Pancreas (tissue), 10 donors: ENCODE measurements around the gene DPPA5. TPM values are rescaled to one million over a fixed set of nuclear protein-coding genes. Genes with fewer than 3 reads are reported as not detected.

ENCODE experiments used
- ATAC-seq, 4 donors: fragments of 200-7000 bp; cut with Tn5 transposase; one replicate each; pipeline versions ENCODE4 v1.8.0 to v1.9.1; 2020; ENCODE audit warnings: mild to moderate bottlenecking in 4 of 4, moderate library complexity in 4 of 4
- DNase-seq, 6 donors: peaks; one replicate each; pipeline ENCODE4 v3.0.0-alpha.2; 2020
- FAIRE-seq: peaks from 2 replicates; lab custom pipeline; 2012; peaks lifted over from hg19 to GRCh38; lab: Jason Lieb, UNC
- H3K27ac ChIP-seq, 4 donors: fragments of 200-600 bp; sonication (generic); 1 replicate in 3 of 4; 2 replicates in 1 of 4; pipeline versions ENCODE4 v1.5.0 to v1.8.0; 2020
- H3K27me3 ChIP-seq, 4 donors: fragments of 200-600 bp; one replicate each; pipeline ENCODE4 v1.8.0; 2021
- H3K36me3 ChIP-seq, 3 donors: fragments of 200-600 bp; sonication (generic) in 1 of 3; one replicate each; pipeline versions ENCODE4 v1.5.0 to v1.8.0; 2020 to 2021
- H3K4me1 ChIP-seq, 3 donors: fragments of 200-600 bp; one replicate each; pipeline ENCODE4 v1.8.0; 2021
- H3K4me3 ChIP-seq, 4 donors: fragments of 200-600 bp; sonication (generic) in 2 of 4; one replicate each; pipeline versions ENCODE4 v1.5.0 to v1.8.0; 2020 to 2021
- H3K9me3 ChIP-seq, 4 donors: fragments of 200-600 bp; one replicate each; pipeline ENCODE4 v1.8.0; 2021
- WGBS, 2 donors: extraction: QIAGEN DNeasy Blood & Tissue Kit; methylation state at CpG; one replicate each; pipeline ENCODE4 v1.1.7; 2013; 5-methylcytosine and 5-hydroxymethylcytosine counted together
- intact Hi-C, 3 donors: fragments of 100-400 bp; cut with DNase I; formaldehyde crosslinking; loops; one replicate each; pipeline versions ENCODE4 v1.11.1 to v1.14.2; 2022
- polyA plus RNA-seq, 2 donors: library from polyadenylated mRNA; stranded (reverse); fragments of 200-250 nt; gene quantifications; one replicate each; pipeline ENCODE4 v1.2.3, GENCODE V29; 2013
- total RNA-seq, 6 donors: library from RNA; stranded (reverse); fragmentation: NEBNext Ultra II Directional in 4 of 6; extraction: Animal tissue kit (Norgen Biotek cat#: 25700) in 4 of 6; gene quantifications; one replicate each; pipeline versions ENCODE4 v1.2.1 to v1.2.4, GENCODE V29; 2021 to 2023
- TF ChIP-seq, protein P1 (sequence below), 4 donors: fragments of 200-600 bp; sonication (generic) in 3 of 4; IDR thresholded peaks; one replicate each; pipeline versions ENCODE4 v1.5.0 to v1.8.0; 2021; ENCODE audit warnings: antibody characterized with exemption in 4 of 4
- donor health status: healthy with polysubstance abuse.
- donor health status: DM: no; HTN: no; CAD: no; lungs with moderate emphysema.
- donor health status: DM: no; HTN: no; CAD: no.
- donor health status: control.
- donor health status: control.
- donor health status: Bipolar disorder and iron deficiency.
- donor health status: DM: yes; HTN: yes; CAD: no.
- donor health status: DM: no; HTN: no; CAD: no.
- donor health status: DM: no; HTN: no; CAD: no.
- donor health status: DM: yes; HTN: yes; CAD: no.

The DPPA5 gene
- total and polyA plus RNA-seq, 8 donors: not detected

DNA sequence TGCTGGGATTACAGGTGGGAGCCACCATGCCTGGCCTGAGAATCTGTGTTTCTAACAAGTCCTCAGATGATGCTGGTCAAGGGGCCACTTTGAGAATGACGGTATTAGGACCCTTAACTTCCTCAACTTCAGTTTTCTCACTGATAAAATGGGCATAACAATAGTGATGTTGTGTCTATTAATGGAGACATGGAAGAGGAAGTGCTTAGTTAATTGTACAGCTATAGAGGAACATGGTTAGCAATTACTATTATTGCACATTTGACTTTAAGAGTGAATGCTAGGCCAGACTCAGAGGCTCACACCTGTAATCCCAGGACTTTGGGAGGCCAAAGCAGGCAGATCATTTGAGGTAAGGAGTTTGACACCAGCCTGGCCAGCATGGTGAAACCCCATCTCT is 12.7 kb downstream of the DPPA5 start:
- DNase-seq: no peak
- ATAC-seq: no peak
- intact Hi-C loops: no loop called here
- Histone ChIP-seq H3K36me3 (no peaks in the 10 kb centered on the region), H3K4me3 (no peak overlapping the region), H3K9me3 (no peaks in the 10 kb centered on the region), H3K4me1 (no peaks in the 10 kb centered on the region), H3K27me3 (no peaks in the 10 kb centered on the region), H3K27ac (no peak overlapping the region)
- no peak for FAIRE-seq
- TF ChIP-seq, protein P1, sequence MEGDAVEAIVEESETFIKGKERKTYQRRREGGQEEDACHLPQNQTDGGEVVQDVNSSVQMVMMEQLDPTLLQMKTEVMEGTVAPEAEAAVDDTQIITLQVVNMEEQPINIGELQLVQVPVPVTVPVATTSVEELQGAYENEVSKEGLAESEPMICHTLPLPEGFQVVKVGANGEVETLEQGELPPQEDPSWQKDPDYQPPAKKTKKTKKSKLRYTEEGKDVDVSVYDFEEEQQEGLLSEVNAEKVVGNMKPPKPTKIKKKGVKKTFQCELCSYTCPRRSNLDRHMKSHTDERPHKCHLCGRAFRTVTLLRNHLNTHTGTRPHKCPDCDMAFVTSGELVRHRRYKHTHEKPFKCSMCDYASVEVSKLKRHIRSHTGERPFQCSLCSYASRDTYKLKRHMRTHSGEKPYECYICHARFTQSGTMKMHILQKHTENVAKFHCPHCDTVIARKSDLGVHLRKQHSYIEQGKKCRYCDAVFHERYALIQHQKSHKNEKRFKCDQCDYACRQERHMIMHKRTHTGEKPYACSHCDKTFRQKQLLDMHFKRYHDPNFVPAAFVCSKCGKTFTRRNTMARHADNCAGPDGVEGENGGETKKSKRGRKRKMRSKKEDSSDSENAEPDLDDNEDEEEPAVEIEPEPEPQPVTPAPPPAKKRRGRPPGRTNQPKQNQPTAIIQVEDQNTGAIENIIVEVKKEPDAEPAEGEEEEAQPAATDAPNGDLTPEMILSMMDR (IDR thresholded peaks at IDR 0.05): no peak
- WGBS, 2 donors: 58 to 73% methylated on average over 1 of the region's 1 CpG

- 40 to 43% methylated on average over 2 of the region's 2 CpGs for WGBS, 2 donors
- no peak for DNase-seq
Measured at GRCh38 chr6:73340048-73340447, 14.0 kb downstream of the DPPA5 start.

GRCh38 chr6:73339340-73339739 is 14.7 kb downstream of the DPPA5 start:
- Histone ChIP-seq H3K4me1 (no peaks in the 10 kb centered on the region), H3K4me3 (no peak overlapping the region), H3K36me3 (no peaks in the 10 kb centered on the region), H3K9me3 (no peaks in the 10 kb centered on the region), H3K27me3 (no peaks in the 10 kb centered on the region), H3K27ac (no peak overlapping the region)
- 58 to 68% methylated on average over 3 of the region's 3 CpGs for WGBS, 2 donors
- ATAC-seq (no peak), FAIRE-seq (no peak), DNase-seq (no peak)
- intact Hi-C loops: no loop called here
- TF ChIP-seq, protein P1 (IDR thresholded peaks at IDR 0.05): no peak

More at GRCh38 chr6:73340048-73340447, 14.0 kb downstream of the DPPA5 start:
- no peak overlapping the region for H3K4me3 ChIP-seq
- no peaks in the 10 kb centered on the region for H3K4me1 ChIP-seq
- intact Hi-C loops: no loop called here
- TF ChIP-seq, protein P1 (IDR thresholded peaks at IDR 0.05): no peak
- ATAC-seq (no peak), FAIRE-seq (no peak)
- H3K27ac ChIP-seq: no peak overlapping the region
- no peaks in the 10 kb centered on the region for H3K9me3 ChIP-seq
- H3K27me3 ChIP-seq: no peaks in the 10 kb centered on the region
- no peaks in the 10 kb centered on the region for H3K36me3 ChIP-seq

- no peak for FAIRE-seq
- WGBS, 2 donors: 36 to 41% methylated on average over 3 of the region's 3 CpGs
- Histone ChIP-seq H3K27me3 (no peaks in the 10 kb centered on the region), H3K36me3 (no peaks in the 10 kb centered on the region), H3K4me1 (no peaks in the 10 kb centered on the region), H3K4me3 (no peak overlapping the region), H3K9me3 (no peaks in the 10 kb centered on the region), H3K27ac (no peak overlapping the region)
- no peak for ATAC-seq
- intact Hi-C loops: no loop called here
- DNase-seq: no peak
- TF ChIP-seq, protein P1 (IDR thresholded peaks at IDR 0.05): no peak
Measured at GRCh38 chr6:73329201-73329600, 24.9 kb downstream of the DPPA5 start.

GRCh38 chr6:73328790-73329189 is 25.3 kb downstream of the DPPA5 start:
- H3K36me3 ChIP-seq: no peaks in the 10 kb centered on the region
- intact Hi-C loops: no loop called here
- no peaks in the 10 kb centered on the region for H3K27me3 ChIP-seq
- TF ChIP-seq, protein P1 (IDR thresholded peaks at IDR 0.05): no peak
- WGBS, 2 donors: 41 to 42% methylated on average over 3 of the region's 3 CpGs
- H3K4me3 ChIP-seq: no peak overlapping the region
- no peaks in the 10 kb centered on the region for H3K9me3 ChIP-seq
- DNase-seq: no peak
- H3K27ac ChIP-seq: no peak overlapping the region
- no peaks in the 10 kb centered on the region for H3K4me1 ChIP-seq
- ATAC-seq: no peak
- no peak for FAIRE-seq
